ENCODE measurements around the gene GPR152. TPM values are rescaled to one million over a fixed set of nuclear protein-coding genes. Genes with fewer than 3 reads are reported as not detected.

GPR152 gene
- total and polyA plus RNA-seq, 2 donors (not counting 3 experiments of a cell fraction or from before 2014, with no cell fraction given) = not detected

DNA sequence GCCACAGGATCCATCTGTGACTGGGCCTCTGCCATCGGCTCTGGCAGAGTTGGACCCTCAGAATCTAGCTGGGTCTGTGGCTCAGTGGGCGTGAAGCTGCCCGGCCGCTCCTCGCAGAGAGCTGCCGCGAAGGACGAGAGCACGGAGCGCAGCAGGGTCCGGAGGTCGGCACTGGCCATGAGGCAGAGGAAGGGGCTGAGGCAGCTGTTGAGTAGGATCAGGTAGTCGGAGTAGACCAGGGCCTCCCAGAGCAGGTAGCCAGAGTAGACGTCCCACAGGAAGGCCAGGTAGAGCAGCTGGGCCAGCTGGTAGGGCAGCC, 912 bp downstream of the GPR152 start:
- no peak for TF ChIP-seq JUN (IDR thresholded peaks at IDR 0.05; ENCODE audit: borderline replicate concordance, insufficient read depth, insufficient read length, low read depth)
- TF ChIP-seq POLR2AphosphoS5 (IDR thresholded peaks at IDR 0.05; ENCODE audit: insufficient read depth, low read depth, low read length) = no peak
- TF ChIP-seq POLR2A (IDR thresholded peaks at IDR 0.05; ENCODE audit: low read depth, low read length) = no peak
- TF ChIP-seq GATA2 (IDR thresholded peaks at IDR 0.05; ENCODE audit: insufficient read depth, insufficient read length, low read depth, low read length) = no peak
- no peak for TF ChIP-seq EZH2 (IDR thresholded peaks at IDR 0.05; ENCODE audit: borderline replicate concordance, low read depth, low read length, severe bottlenecking)
- no peak for TF ChIP-seq CTCF (IDR thresholded peaks at IDR 0.05; ENCODE audit: extremely low read depth in 1 of 2, insufficient read depth in 1 of 2, low read depth in 1 of 2, low read length in 2 of 2)
- no peak for TF ChIP-seq MAX (IDR thresholded peaks at IDR 0.05; ENCODE audit: insufficient read depth, insufficient read length)
- TF ChIP-seq MYC (IDR thresholded peaks at IDR 0.05; ENCODE audit: low read depth, low read length) = no peak
- no peak for TF ChIP-seq FOS (IDR thresholded peaks at IDR 0.05; ENCODE audit: borderline replicate concordance, insufficient read depth, low read length)
- no TSS peak for BruUV-seq (replicated peaks)
- Histone ChIP-seq H3K36me3 (ENCODE audit: control insufficient read depth in 2 of 2, extremely low read depth in 1 of 2, insufficient read depth in 2 of 2, low read length in 2 of 2) (no peaks in the 10 kb centered on the region), H3K27me3 (ENCODE audit: control insufficient read depth in 2 of 2, insufficient read depth in 2 of 2, low read length in 2 of 2) (no peaks in the 10 kb centered on the region), H3K9me3 (replicated peaks; ENCODE audit: control insufficient read depth, insufficient read depth, low read length) (no peaks in the 10 kb centered on the region), H3K9me1 (replicated peaks; ENCODE audit: control insufficient read depth, extremely low read depth, insufficient read depth, low read length) (no peaks in the 10 kb centered on the region), H4K20me1 (replicated peaks; ENCODE audit: control insufficient read depth, extremely low read depth, insufficient read depth, low read length) (no peaks in the 10 kb centered on the region), H3K27ac (ENCODE audit: insufficient read depth, low read depth, low read length) (no peak overlapping the region), H2AFZ (ENCODE audit: low read depth, low read length) (peak overlapping the region; percentile 97), H3K4me2 (ENCODE audit: insufficient read depth, low read length) (no peak overlapping the region), H3K4me1 (ENCODE audit: control insufficient read depth, extremely low read depth, insufficient read depth, low read length) (peaks cover 7% of the 10 kb centered on the region), H3K79me2 (ENCODE audit: control insufficient read depth, insufficient read depth, low read length) (no peaks in the 10 kb centered on the region), H3K4me3 (replicated peaks in 1 of 3; ENCODE audit: insufficient read depth in 1 of 3, low read depth in 1 of 3, low read length in 3 of 3) (no peak overlapping the region), H3K9ac (replicated peaks; ENCODE audit: extremely low read depth, insufficient read depth, low read length) (no peak overlapping the region)
- ChIA-PET POLR2A (interaction anchor here (1.5 kb wide), 1 partner anchor 9 kb away, joined by 4 read pairs; no protein-coding TSS in a partner anchor), CTCF (interaction anchor here (0.8 to 1.4 kb wide), 9 partner anchors 8 to 208 kb away, joined by 3 to 10 read pairs (median 4); partner anchors contain the start of genes AIP, CORO1B, PPP1CA and RAD9A)
- intact Hi-C loops (cut with micrococcal nuclease) (no loop called here), dilution Hi-C loops (cut with MboI; ENCODE audit: extremely low pct_ligation_motif_present, low sequenced_read_pairs) (no loop called here)
- DNase-seq (ENCODE audit: low read depth, low spot score) (no peak), FAIRE-seq (no peak)

Measured in endothelial cell of umbilical vein (primary cell).